Activated CD4-positive, alpha-beta T cell treated with anti-CD3 and anti-CD28 coated beads, Interleukin-2, Interleukin-4, amounts not matched to agents 100 ng/mL and 50 ng/mL, durations not matched to agents 16 hours and 8 hours (primary cell): ENCODE results near the gene STAC2.

Source experiments
- DNase-seq: peaks from one replicate; pipeline ENCODE4 v3.0.0-alpha.2; 2020; ENCODE audit warnings: low spot score

The STAC2 gene

DNA sequence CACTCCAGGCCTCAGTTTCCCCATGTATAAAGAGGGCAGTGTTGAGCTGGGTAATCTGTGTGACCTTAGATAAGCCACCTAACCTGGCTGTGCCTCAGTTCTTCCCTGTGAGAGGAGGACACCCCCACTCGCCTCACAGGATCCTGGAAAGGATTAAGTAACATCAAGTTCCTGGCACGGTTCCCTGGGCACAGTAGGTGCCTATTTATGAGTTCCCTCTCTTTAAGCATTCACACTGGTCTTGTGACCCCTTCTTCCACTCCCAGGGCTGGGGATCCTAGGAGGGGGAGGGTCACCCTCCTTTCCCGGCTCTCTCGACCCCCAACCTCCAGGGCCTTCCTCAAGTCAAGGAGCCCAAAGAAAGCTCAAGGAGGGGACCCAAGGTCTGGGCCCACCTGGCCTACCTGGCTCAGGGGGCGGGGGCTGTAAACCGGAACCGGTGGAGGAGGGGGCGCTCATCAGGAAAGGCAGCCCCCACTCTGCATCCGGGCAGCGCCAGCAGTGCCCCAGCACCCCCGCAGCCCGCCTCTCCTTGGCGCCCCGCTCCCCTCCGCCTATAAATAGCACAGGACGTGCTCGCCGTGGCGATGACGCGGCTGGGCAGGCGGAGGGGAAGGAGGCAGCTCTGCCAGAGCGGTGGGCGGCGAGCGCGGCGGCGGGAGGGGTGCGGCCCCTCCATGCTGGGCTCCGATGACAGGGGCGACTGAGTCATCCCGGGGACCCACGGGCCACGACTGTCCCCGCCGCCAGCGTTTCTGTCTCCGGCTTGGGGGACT, 16.2 kb downstream of the STAC2 start:
- no peak for DNase-seq

DNA sequence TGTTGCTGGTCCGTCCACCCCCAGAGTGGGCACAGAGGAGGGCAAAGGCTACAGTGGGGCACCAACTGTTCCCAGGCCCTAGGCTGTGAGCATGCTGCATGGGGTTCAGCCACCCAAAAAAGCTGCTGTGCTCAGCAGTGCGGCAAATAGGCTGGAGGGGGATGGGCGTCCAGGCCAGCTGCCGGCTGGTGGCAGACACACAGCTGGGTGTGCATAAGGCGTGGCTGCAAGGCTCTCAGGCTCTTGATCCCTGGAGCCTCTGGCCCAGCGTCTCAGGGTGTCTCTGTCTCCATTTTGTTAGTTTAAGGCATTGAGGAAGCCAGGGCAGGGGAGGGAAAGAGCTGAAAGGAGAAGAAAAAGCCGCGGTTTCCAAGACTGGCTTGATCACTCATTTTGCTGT, 16.9 kb downstream of the STAC2 start:
- no peak for DNase-seq

- DNase-seq = no peak
Observed at GRCh38 chr17:39208136-39208535, 17.6 kb downstream of the STAC2 start.

GRCh38 chr17:39205112-39205526, 20.6 kb downstream of the STAC2 start:
- no peak for DNase-seq

DNA sequence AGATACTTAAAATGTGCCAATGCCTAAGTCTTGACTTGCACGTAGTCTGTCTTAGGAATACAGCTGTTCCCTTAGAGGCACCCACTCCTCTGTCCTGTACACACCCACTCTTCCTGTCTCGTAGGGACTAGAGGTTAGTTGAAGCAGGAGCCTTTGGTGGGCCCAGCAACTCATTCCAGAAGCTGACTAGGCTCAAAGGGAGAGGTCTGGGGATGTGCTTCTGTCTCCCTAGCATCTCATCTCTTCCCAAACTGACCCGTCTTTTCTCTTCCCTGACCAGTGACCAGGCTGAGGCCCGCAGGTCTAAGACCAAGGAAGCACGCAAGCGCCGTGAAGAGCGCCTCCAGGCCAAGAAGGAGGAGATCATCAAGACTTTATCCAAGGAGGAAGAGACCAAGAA, 21.5 kb downstream of the STAC2 start:
- no peak for DNase-seq

- no peak for DNase-seq
Observed at GRCh38 chr17:39200957-39201510, 24.7 kb downstream of the STAC2 start.

DNA sequence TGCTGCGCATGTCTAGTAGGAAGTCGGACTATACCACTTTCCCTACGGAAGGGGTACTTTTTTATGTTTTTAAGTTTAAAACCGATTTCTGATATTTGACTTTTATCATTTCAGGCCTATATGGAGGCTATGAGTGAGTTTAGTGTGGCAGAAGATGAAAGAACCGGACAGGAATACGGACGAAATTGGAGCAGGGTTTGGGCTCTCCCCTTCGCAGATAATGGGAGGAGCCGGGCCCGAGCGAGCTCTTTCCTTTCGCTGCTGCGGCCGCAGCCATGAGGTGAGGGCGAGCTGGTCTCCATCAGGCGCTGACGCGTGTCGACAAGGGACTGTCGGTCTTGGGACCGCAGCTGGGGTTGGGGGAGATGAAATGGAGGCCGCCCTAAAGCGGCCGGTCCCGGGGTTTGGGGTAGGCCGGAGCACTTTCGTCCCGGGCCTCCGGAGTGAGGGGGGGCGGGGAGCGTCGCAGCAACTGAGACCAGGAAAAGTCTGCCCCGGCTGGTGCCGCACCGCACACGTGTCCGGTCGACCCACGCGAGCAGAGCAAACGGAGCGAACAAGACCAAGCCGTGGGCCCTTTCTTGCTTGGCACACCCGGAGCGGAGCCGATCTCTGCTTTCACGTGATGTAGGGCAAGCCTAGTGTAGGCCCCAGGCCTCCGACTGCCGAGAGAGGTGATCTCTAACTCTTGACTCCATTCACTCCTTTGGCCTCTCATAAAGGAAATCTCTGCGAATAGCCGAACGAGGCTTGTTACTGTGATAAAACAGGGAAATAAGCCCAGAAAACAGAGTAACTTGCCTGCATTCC, 25.5 kb downstream of the STAC2 start, which contains the start of gene RPL19:
Gene RPL19, plus strand, starts transcription at position 214 of the 810 bp plus-strand sequence. Its CDS starts 62 bp downstream, at position 276.
- peak; percentile 79 for DNase-seq

- DNase-seq = peak; percentile 94
Observed at GRCh38 chr17:39199820-39200069, 26.0 kb downstream of the STAC2 start.

DNA sequence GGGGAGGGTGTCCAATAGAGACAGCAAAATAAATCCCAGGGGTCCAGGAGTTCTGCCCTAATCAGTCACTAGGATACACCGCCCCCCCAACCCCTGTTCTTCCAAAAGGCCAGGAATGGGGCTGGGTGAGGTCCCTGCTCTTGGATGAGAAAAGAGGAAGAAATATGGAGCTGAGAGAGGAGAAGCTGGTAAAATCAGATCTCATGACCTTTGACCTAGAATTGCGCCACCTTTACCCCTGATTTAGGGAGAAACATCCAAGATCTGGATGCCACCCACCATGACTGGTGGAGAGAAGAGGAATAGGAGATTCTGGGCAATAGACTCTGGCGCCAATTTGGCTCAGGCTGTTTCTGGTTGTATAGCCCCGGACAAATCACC, 27.6 kb downstream of the STAC2 start:
- DNase-seq = no peak

DNA sequence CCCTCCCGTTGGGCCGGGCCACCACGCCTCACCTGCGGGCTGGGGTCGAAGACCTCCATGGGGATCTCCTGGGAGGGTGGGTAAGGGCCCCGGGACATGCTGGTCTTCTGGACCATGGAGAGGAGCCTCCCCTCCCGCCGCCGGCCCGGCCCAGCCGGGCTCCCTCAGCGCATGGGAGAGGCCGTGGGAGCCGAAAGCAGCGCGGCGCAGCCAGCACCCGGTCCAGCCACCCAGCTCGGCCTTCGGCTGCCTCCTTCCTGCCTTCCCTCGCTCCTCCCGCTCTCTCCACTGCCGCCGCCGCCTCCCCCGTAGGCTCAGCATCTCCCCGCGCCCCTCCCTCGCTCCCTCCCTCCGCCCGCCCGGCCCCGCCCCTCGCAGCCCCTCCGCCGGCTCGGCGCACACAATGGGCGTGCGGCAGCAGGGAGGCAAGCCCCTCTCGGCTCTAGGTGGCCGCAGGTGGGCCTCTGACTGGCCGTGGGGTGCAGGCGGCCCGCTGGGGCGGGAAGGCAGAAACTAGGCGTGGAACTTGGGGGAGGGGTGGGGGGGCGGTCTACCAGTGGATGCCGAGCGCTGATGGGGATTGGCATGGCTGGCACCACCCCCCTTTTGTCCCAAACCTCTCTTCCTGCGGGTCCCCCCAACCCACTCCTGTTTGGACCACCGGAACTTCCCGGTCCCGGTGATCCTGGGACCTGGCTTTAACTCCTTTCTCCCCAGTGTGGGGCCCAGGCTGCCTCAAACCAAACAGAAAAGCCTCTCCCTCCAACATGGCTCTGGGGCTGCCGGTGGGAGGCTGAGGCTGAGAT, 28.2 kb downstream of the STAC2 start, which contains the start of gene CACNB1:
Gene CACNB1, minus strand, starts transcription at position 290 of the 806 bp plus-strand sequence. Its CDS starts 174 bp downstream, at position 116.
- peak; percentile 77 for DNase-seq

DNA sequence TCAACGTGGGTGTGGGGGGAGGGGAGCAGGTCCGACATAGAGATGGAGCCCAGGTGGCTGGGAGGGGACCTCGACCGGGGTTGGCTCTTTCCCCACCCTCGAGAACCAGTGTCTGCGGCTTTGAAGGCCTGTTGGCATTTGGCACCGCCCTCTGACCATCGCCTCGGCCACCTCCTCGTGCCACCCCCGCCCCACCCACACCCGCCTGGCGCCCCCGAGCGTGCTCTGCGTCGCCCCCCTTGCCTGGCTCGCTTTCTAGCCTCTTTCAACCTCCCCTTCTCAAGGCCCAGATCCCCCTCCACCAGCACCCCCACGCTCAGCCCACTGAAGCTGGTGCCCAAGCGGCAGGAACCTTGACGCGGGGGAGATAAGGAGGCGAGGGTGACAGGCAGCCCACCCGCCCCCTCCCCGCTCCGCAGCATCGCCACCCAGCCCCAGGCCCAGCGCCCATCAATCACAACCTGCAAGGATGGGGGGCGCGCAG, 28.9 kb downstream of the STAC2 start:
- peak; percentile 43 for DNase-seq

DNA sequence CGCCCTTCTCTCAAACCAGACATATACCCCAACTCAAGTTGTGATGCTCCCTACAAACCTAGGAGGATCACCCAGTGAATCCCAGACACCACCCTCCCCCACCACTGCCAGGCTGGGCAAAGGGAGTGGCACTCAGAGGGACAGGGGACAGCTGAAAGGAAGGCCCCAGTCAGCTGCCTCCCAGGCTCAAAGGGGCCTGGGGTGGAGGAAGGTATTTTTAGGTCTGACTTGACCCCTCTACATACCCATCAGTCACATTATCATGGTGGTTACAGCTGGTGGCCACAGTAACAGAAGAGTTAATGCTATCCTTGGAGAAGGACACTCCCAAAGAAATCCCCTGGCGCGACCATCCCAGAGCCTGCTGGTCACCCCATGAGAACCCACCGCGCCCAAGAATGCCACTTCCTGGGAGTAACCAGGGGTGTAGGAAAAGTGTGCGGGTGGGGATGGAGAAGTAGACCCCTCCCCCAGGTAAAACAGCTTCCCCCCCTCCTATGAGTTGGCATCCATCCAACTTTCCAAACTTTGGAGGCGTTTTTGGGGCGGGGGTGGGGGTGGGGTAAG, 29.4 kb downstream of the STAC2 start:
- DNase-seq = no peak

DNA sequence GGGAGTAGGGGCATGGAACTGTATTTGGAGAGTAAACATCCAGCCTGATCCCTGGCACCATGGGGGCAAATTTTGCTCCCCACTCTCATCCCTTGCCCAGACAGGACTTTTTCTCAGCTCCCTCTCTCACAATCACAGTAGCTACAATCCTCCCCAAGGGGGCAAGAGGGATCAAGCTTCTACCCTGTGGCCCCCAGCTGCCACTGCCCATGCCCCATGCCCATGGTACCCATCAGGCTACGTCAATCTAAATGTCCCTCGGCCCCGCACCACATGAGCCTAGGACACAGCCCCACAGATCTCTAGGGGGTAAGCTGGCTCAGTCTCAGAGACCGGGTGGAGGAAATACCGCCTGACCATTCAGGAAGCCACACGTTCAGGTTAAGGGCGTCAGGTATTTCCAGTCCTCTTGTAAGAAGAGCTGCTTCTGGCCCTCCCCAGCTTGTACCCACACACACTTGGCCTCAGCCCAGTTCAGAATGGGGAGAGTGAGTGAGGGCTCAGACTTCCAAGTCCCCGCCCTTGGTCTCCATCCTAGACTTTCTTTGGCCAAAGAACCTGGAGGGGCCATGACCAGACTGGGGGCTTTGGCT, 30.1 kb downstream of the STAC2 start:
- DNase-seq = no peak

- DNase-seq = no peak
Observed at GRCh38 chr17:39194985-39195524, 30.7 kb downstream of the STAC2 start.

- DNase-seq = no peak
Observed at GRCh38 chr17:39194089-39194984, 31.4 kb downstream of the STAC2 start.

DNA sequence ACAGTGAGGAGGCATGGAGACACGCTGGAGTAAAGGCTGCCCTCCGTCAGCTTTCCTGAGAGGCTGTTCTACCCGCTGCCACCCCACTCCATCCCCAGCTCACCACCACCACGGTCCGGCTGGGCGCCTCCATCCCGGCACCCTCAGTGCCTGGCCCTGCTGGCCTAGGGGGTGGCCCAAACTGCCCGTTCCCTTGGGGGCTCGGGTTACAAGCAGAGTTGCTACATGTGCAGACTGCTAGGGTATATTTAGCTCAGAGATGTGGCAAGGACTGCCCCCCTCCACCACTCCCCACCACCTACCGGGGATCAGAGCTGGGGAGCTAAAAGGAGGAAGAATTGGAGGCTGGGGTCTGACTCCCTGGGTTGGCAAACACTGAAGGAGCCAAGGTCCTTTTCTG, 32.4 kb downstream of the STAC2 start:
- DNase-seq = no peak

DNA sequence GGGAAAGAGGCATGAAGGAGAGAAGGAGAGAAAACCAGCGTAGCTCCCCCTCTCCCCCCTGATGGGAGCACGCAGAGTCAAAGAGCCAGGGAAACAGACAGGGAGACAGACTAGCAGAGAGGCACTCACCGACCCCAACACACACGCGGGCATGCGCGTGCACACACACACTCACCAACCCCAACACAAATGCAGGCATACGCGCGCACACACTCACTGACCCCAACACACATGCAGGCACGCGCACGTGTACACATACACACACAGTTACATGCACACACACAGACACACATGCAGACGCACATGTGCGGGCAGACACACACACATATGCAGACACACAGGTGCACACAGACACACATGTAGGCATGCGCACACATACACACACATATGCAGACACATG, 32.8 kb downstream of the STAC2 start:
- DNase-seq = no peak

DNA sequence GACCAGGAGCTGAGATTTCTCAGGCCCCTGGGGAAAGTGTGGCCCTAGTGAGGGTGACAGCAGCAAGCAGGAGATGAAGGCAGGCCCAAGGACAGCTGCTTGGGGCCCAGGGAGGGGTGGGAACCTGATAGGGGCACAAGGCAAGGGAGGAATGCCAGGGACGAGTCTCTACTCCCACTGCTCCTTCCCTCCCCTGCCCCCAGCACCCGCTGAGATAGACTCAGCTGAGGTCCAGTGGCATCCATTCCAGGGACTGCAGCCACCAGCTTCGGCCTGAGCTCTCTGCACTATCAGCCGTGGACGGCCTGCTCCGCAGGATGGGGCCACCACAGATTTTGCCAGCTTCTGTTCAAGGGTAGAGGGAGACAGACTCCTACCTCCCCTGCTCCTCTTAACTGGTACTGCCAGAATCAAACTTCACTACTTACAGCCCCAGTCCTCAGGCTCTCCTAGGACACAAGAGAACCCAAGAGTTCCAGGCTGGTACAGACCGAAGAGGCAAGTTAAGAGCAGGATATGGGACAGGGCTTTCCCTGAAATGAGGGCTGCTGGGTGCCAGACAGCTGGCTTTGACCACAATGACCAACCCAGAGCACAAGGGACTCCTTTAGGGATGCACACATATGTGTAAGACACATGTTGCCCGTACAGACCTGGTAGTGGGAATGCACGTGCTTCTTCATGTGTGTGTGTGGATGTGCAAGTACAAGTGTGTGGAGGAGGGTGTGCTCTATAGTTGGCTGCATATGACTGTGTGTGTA, 33.8 kb downstream of the STAC2 start:
- no peak for DNase-seq

DNA sequence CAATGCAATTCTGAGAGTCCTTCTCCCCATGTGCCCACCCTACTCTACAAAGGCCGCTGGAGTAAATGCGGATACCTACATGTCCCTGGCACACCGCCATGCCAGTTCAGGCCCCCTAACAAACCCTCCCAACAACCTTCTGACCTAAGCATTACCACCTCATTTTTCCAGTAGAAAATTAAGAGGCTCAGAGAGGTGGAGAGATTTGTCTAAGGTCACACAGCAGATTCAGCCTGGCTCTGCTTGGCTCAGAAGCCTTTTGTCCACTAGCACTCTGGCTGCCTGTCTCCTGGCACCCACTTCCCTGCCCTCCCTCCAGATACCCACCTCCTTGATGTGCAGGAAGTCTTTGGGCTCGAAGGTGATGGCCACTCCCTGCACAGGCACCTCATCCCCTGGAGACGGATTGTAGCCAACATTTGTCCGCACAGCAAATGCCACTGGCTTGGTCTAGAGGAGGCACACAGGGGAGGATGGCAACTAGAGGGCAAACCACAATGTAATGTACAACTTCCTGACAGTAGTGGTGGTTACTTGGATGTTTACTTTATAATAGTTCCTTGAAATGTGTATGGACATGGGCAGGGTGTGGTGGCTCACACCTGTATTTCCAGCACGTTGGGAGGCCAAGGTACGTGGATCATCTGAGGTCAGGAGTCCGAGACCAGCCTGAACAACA, 38.5 kb downstream of the STAC2 start:
- no peak for DNase-seq
